ENCODE measurements around the gene CD81.

GRCh38 chr11:2440646-2441045, 63.5 kb downstream of the CD81 start:
- TF ChIP-seq POU2F2 (IDR thresholded peaks at IDR 0.05; ENCODE audit: borderline replicate concordance, low read depth, low read length) (no peak), SIX5 (IDR thresholded peaks at IDR 0.05; ENCODE audit: low read depth, low read length, severe bottlenecking) (no peak), CTCF (IDR thresholded peaks at IDR 0.05 in 2 of 3, conservative IDR thresholded peaks at IDR 0.05 in 1 of 3; ENCODE audit: control insufficient read depth in 2 of 3, extremely low read depth in 1 of 3, insufficient read depth in 1 of 3, low read depth in 3 of 3, low read length in 3 of 3) (no peak)
- TF ChIP-seq, protein P1, sequence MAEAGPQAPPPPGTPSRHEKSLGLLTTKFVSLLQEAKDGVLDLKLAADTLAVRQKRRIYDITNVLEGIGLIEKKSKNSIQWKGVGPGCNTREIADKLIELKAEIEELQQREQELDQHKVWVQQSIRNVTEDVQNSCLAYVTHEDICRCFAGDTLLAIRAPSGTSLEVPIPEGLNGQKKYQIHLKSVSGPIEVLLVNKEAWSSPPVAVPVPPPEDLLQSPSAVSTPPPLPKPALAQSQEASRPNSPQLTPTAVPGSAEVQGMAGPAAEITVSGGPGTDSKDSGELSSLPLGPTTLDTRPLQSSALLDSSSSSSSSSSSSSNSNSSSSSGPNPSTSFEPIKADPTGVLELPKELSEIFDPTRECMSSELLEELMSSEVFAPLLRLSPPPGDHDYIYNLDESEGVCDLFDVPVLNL (IDR thresholded peaks at IDR 0.05; ENCODE audit: low read depth, low read length), result no peak

Data from GM12878 (cell line).